Prostate gland (tissue), 2 donors: ENCODE measurements around the gene ZCCHC13.

ENCODE experiments used
- POLR2A ChIP-seq: fragments of 450-650 bp; IDR thresholded peaks from one replicate; pipeline ENCODE4 v1.6.1; 2016; ENCODE audit warnings: antibody characterized with exemption, mild to moderate bottlenecking
- TF ChIP-seq, protein P1 (sequence below), 4 experiments: fragments of 200-600 bp in 2 of 4; fragments of 450-650 bp in 2 of 4; sonication (generic) in 2 of 4; IDR thresholded peaks; 1 replicate in 3 of 4; 2 replicates in 1 of 4; pipeline ENCODE4 v1.5.1; 2016 to 2019; ENCODE audit warnings: antibody characterized with exemption in 4 of 4, mild to moderate bottlenecking in 2 of 4, moderate library complexity in 2 of 4

DNA sequence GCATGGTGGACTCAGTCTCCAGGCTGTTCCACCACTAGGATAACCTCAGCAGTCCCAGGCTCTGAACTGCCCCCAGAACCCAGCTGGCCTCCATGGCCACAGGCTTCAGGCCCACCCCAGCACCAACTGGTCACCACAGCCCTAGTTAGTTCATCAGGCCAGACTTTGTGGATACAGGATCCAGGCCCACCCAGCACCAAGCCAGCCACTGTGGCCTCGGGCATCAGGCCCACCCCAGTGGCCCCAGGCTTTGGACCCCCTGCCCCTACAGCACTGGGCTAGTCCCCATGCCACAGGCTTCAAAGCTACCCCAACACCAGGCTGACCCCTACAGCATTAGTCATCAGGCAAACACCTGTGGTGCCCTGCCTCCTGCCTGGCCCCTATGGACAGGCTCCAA, 50.0 kb downstream of the ZCCHC13 start:
- TF ChIP-seq, protein P1, sequence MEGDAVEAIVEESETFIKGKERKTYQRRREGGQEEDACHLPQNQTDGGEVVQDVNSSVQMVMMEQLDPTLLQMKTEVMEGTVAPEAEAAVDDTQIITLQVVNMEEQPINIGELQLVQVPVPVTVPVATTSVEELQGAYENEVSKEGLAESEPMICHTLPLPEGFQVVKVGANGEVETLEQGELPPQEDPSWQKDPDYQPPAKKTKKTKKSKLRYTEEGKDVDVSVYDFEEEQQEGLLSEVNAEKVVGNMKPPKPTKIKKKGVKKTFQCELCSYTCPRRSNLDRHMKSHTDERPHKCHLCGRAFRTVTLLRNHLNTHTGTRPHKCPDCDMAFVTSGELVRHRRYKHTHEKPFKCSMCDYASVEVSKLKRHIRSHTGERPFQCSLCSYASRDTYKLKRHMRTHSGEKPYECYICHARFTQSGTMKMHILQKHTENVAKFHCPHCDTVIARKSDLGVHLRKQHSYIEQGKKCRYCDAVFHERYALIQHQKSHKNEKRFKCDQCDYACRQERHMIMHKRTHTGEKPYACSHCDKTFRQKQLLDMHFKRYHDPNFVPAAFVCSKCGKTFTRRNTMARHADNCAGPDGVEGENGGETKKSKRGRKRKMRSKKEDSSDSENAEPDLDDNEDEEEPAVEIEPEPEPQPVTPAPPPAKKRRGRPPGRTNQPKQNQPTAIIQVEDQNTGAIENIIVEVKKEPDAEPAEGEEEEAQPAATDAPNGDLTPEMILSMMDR (IDR thresholded peaks at IDR 0.05) = no peak
- TF ChIP-seq POLR2A = no peak
